ENCODE results near the gene FZD7.

Gene FZD7

GRCh38 chr2:202033317-202034248 is at the start of gene FZD7:
FZD7 (plus strand) TSS chr2:202033855; CDS start chr2:202034648, 793 bp downstream.
- DNase-seq, result peak; percentile 76

- no peak for DNase-seq
Measured at GRCh38 chr2:201984333-201984732, 49.3 kb upstream of the FZD7 start.

- no peak for DNase-seq
Measured at GRCh38 chr2:201984800-201985525, 48.7 kb upstream of the FZD7 start.

- no peak for DNase-seq
Measured at GRCh38 chr2:201985728-201986462, 47.8 kb upstream of the FZD7 start.

- DNase-seq, result no peak
Measured at GRCh38 chr2:201986463-201986735, 47.3 kb upstream of the FZD7 start.

- no peak for DNase-seq
Measured at GRCh38 chr2:201987426-201987825, 46.2 kb upstream of the FZD7 start.

- no peak for DNase-seq
Measured at GRCh38 chr2:201990069-201990468, 43.6 kb upstream of the FZD7 start.

GRCh38 chr2:201992960-201993359 is 40.7 kb upstream of the FZD7 start:
- DNase-seq, result no peak

GRCh38 chr2:201994973-201995638 is 38.5 kb upstream of the FZD7 start:
- DNase-seq, result no peak

GRCh38 chr2:201996006-201996405 is 37.6 kb upstream of the FZD7 start:
- DNase-seq, result no peak

GRCh38 chr2:201996679-201997314 is 36.9 kb upstream of the FZD7 start:
- no peak for DNase-seq

- DNase-seq, result no peak
Measured at GRCh38 chr2:201999279-201999678, 34.4 kb upstream of the FZD7 start.

GRCh38 chr2:202001826-202002225 is 31.8 kb upstream of the FZD7 start:
- no peak for DNase-seq

GRCh38 chr2:202002381-202002780 is 31.3 kb upstream of the FZD7 start:
- no peak for DNase-seq

- no peak for DNase-seq
Measured at GRCh38 chr2:202005272-202005887, 28.3 kb upstream of the FZD7 start.

GRCh38 chr2:202006301-202006700 is 27.4 kb upstream of the FZD7 start:
- DNase-seq, result no peak

- DNase-seq, result no peak
Measured at GRCh38 chr2:202007015-202007982, 26.4 kb upstream of the FZD7 start.

GRCh38 chr2:202007983-202008354 is 25.7 kb upstream of the FZD7 start:
- no peak for DNase-seq

- no peak for DNase-seq
Measured at GRCh38 chr2:202009019-202009481, 24.6 kb upstream of the FZD7 start.

GRCh38 chr2:202009581-202009980 is 24.1 kb upstream of the FZD7 start:
- no peak for DNase-seq

GRCh38 chr2:202014318-202014717 is 19.3 kb upstream of the FZD7 start:
- DNase-seq, result no peak

Measured in activated CD4-positive, alpha-beta T cell treated with anti-CD3 and anti-CD28 coated beads for 1 hour (primary cell).